Fibroblast of the conjunctiva (primary cell): ENCODE data around the gene RILPL1.
A peak's percentile ranks its signal among the peaks of the same experiment; 100 is the strongest.
"Not testable (repeated sequence)": the region's sequence is repeated elsewhere in the genome, so short reads cannot be mapped to it uniquely, and the experiment has no call there.

Source experiments
- DNase-seq: peaks from one replicate; pipeline ENCODE4 v3.0.0-alpha.2; 2010; ENCODE audit warnings: low read depth

The RILPL1 gene

GRCh38 chr12:123468786-123469185, 64.7 kb downstream of the RILPL1 start:
- DNase-seq, result no peak

GRCh38 chr12:123465084-123465483, 68.4 kb downstream of the RILPL1 start:
- DNase-seq, result no peak

GRCh38 chr12:123463174-123463573, 70.3 kb downstream of the RILPL1 start:
- not testable (repeated sequence) for DNase-seq

- peak; percentile 73 for DNase-seq
Measured at GRCh38 chr12:123457980-123458779, 75.3 kb downstream of the RILPL1 start, which contains the start of gene SNRNP35. SNRNP35 (plus strand) TSS chr12:123458139; CDS start chr12:123465541, 7,402 bp downstream.

GRCh38 chr12:123453165-123453564, 80.4 kb downstream of the RILPL1 start:
- DNase-seq, result no peak

GRCh38 chr12:123452276-123452550, 81.3 kb downstream of the RILPL1 start:
- DNase-seq, result not testable (repeated sequence)

- no peak for DNase-seq
Measured at GRCh38 chr12:123450636-123451035, 82.9 kb downstream of the RILPL1 start.

- no peak for DNase-seq
Measured at GRCh38 chr12:123449856-123450255, 83.7 kb downstream of the RILPL1 start.

- DNase-seq, result no peak
Measured at GRCh38 chr12:123449249-123449733, 84.2 kb downstream of the RILPL1 start.

- DNase-seq, result no peak
Measured at GRCh38 chr12:123446333-123446713, 87.2 kb downstream of the RILPL1 start.

GRCh38 chr12:123445388-123446332, 87.9 kb downstream of the RILPL1 start:
- peak; percentile 43 for DNase-seq

GRCh38 chr12:123444092-123445026, 89.2 kb downstream of the RILPL1 start:
- peak; percentile 35 for DNase-seq

- DNase-seq, result no peak
Measured at GRCh38 chr12:123442774-123443173, 90.7 kb downstream of the RILPL1 start.

- DNase-seq, result no peak
Measured at GRCh38 chr12:123441523-123442164, 91.9 kb downstream of the RILPL1 start.

GRCh38 chr12:123436017-123436964, 97.2 kb downstream of the RILPL1 start, which contains the start of gene RILPL2:
RILPL2 (minus strand) TSS chr12:123436684; CDS start chr12:123436420, 264 bp downstream.
- peak; percentile 61 for DNase-seq

GRCh38 chr12:123435636-123436016, 97.9 kb downstream of the RILPL1 start:
- DNase-seq, result no peak

- DNase-seq, result no peak
Measured at GRCh38 chr12:123433615-123434014, 99.9 kb downstream of the RILPL1 start.

GRCh38 chr12:123431951-123432817, 101.3 kb downstream of the RILPL1 start:
- DNase-seq, result not testable (repeated sequence)

GRCh38 chr12:123429101-123429500, 104.4 kb downstream of the RILPL1 start:
- DNase-seq, result not testable (repeated sequence)
